ENCODE data around the gene TNPO2.

DNA sequence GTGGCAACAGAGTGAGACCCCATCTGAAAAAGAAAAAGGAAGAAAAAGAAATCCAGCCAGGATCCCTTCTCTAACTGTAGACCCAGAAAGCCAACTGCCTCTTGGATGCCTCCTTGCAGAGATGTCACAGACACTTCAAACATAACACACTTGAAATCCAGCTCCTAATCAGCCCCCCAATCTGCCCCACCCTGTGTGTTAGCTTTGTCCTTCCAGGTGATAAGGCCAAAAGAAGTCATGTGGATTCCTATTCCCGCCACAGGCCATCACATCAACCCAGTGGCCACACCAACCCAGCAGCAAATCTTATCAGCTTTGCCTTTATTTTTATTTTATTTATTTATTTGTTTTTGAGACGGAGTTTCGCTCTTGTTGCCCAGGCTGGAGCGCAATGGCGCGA, 36.0 kb upstream of the TNPO2 start:
- TF ChIP-seq ZNF891 (CRISPR knock-in tag; IDR thresholded peaks at IDR 0.05) (no peak), ZNF562 (CRISPR knock-in tag; IDR thresholded peaks at IDR 0.05; ENCODE audit: borderline replicate concordance) (no peak), ZNF232 (CRISPR knock-in tag; IDR thresholded peaks at IDR 0.05; ENCODE audit: borderline replicate concordance) (no peak), FOXO1 (CRISPR knock-in tag; IDR thresholded peaks at IDR 0.05) (no peak), HDAC6 (IDR thresholded peaks at IDR 0.05; ENCODE audit: low read depth, low read length) (no peak), MIER2 (CRISPR knock-in tag; IDR thresholded peaks at IDR 0.05) (no peak), RFX3 (CRISPR knock-in tag; IDR thresholded peaks at IDR 0.05) (no peak), NR3C1 (CRISPR knock-in tag; IDR thresholded peaks at IDR 0.05) (no peak), HNF4A (CRISPR knock-in tag; IDR thresholded peaks at IDR 0.05) (no peak), BRCA1 (CRISPR knock-in tag; IDR thresholded peaks at IDR 0.05) (no peak), SNRNP70 (IDR thresholded peaks at IDR 0.05; ENCODE audit: low read depth, low read length) (no peak)
- TF ChIP-seq, protein P1, sequence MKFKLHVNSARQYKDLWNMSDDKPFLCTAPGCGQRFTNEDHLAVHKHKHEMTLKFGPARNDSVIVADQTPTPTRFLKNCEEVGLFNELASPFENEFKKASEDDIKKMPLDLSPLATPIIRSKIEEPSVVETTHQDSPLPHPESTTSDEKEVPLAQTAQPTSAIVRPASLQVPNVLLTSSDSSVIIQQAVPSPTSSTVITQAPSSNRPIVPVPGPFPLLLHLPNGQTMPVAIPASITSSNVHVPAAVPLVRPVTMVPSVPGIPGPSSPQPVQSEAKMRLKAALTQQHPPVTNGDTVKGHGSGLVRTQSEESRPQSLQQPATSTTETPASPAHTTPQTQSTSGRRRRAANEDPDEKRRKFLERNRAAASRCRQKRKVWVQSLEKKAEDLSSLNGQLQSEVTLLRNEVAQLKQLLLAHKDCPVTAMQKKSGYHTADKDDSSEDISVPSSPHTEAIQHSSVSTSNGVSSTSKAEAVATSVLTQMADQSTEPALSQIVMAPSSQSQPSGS (CRISPR knock-in tag; IDR thresholded peaks at IDR 0.05), result no peak
